ENCODE results near the gene CPA4. TPM values are rescaled to one million over a fixed set of nuclear protein-coding genes. Genes with fewer than 3 reads are reported as not detected.
A peak's percentile ranks its signal among the peaks of the same experiment; 100 is the strongest.

Gene CPA4
- total RNA-seq, 1 donor from 2014 or later, result not detected

GRCh38 chr7:130359276-130359857 is 66.4 kb downstream of the CPA4 start:
- DNase-seq (ENCODE audit: low spot score), result no peak
- H3K27me3 Mint-ChIP-seq (ENCODE audit: unreplicated experiment), result no peaks in the 10 kb centered on the region
- peaks cover 8% of the 10 kb centered on the region for H3K36me3 Mint-ChIP-seq (ENCODE audit: low read depth, unreplicated experiment)
- H3K4me3 Mint-ChIP-seq (ENCODE audit: unreplicated experiment), result no peak overlapping the region
- peaks cover 10% of the 10 kb centered on the region for H3K4me1 Mint-ChIP-seq (ENCODE audit: unreplicated experiment)
- H3K9me3 Mint-ChIP-seq (ENCODE audit: unreplicated experiment), result peaks cover 7% of the 10 kb centered on the region
- TF ChIP-seq, protein P1, sequence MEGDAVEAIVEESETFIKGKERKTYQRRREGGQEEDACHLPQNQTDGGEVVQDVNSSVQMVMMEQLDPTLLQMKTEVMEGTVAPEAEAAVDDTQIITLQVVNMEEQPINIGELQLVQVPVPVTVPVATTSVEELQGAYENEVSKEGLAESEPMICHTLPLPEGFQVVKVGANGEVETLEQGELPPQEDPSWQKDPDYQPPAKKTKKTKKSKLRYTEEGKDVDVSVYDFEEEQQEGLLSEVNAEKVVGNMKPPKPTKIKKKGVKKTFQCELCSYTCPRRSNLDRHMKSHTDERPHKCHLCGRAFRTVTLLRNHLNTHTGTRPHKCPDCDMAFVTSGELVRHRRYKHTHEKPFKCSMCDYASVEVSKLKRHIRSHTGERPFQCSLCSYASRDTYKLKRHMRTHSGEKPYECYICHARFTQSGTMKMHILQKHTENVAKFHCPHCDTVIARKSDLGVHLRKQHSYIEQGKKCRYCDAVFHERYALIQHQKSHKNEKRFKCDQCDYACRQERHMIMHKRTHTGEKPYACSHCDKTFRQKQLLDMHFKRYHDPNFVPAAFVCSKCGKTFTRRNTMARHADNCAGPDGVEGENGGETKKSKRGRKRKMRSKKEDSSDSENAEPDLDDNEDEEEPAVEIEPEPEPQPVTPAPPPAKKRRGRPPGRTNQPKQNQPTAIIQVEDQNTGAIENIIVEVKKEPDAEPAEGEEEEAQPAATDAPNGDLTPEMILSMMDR (IDR thresholded peaks at IDR 0.05; ENCODE audit: unreplicated experiment), result no peak
- H3K27ac Mint-ChIP-seq (ENCODE audit: unreplicated experiment), result no peak overlapping the region

GRCh38 chr7:130360518-130360917 is 67.6 kb downstream of the CPA4 start:
- Mint-ChIP-seq H3K27ac (ENCODE audit: unreplicated experiment) (peak overlapping the region; percentile 15), H3K27me3 (ENCODE audit: unreplicated experiment) (no peaks in the 10 kb centered on the region), H3K4me3 (ENCODE audit: unreplicated experiment) (no peak overlapping the region), H3K36me3 (ENCODE audit: low read depth, unreplicated experiment) (peaks cover 8% of the 10 kb centered on the region), H3K9me3 (ENCODE audit: unreplicated experiment) (peaks cover 7% of the 10 kb centered on the region), H3K4me1 (ENCODE audit: unreplicated experiment) (peaks cover 10% of the 10 kb centered on the region)
- DNase-seq (ENCODE audit: low spot score), result no peak
- TF ChIP-seq, protein P1 (IDR thresholded peaks at IDR 0.05; ENCODE audit: unreplicated experiment), result no peak

DNA sequence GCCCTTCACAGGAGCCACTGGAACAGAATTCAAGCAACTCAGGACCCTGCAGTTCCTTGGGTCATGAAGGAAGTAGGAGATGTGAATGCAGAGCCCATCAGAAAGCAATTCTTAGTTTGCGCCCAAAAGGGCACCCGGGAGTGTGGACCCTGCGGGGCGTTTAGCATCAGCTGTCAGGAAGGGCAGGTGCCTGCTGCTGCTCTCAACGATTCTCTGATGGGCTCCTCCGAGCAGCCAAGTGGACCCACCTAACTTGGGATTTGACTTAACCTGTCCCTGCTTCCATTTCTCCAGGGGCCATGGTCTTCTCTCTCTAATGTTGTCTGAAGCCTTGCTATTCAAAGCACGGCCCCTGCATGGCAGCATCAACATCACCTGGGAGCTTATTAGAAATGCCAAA is 68.7 kb downstream of the CPA4 start:
- no peak overlapping the region for H3K4me3 Mint-ChIP-seq (ENCODE audit: unreplicated experiment)
- no peak overlapping the region for H3K27ac Mint-ChIP-seq (ENCODE audit: unreplicated experiment)
- TF ChIP-seq, protein P1 (IDR thresholded peaks at IDR 0.05; ENCODE audit: unreplicated experiment), result no peak
- no peaks in the 10 kb centered on the region for H3K27me3 Mint-ChIP-seq (ENCODE audit: unreplicated experiment)
- DNase-seq (ENCODE audit: low spot score), result no peak
- H3K4me1 Mint-ChIP-seq (ENCODE audit: unreplicated experiment), result peaks cover 4% of the 10 kb centered on the region
- peaks cover 7% of the 10 kb centered on the region for H3K9me3 Mint-ChIP-seq (ENCODE audit: unreplicated experiment)
- H3K36me3 Mint-ChIP-seq (ENCODE audit: low read depth, unreplicated experiment), result peaks cover 8% of the 10 kb centered on the region

- Mint-ChIP-seq H3K27me3 (ENCODE audit: unreplicated experiment) (no peaks in the 10 kb centered on the region), H3K9me3 (ENCODE audit: unreplicated experiment) (peaks cover 7% of the 10 kb centered on the region), H3K36me3 (ENCODE audit: low read depth, unreplicated experiment) (peaks cover 8% of the 10 kb centered on the region), H3K27ac (ENCODE audit: unreplicated experiment) (no peak overlapping the region), H3K4me3 (ENCODE audit: unreplicated experiment) (no peak overlapping the region), H3K4me1 (ENCODE audit: unreplicated experiment) (no peaks in the 10 kb centered on the region)
- TF ChIP-seq, protein P1 (IDR thresholded peaks at IDR 0.05; ENCODE audit: unreplicated experiment), result no peak
- DNase-seq (ENCODE audit: low spot score), result no peak
Measured at GRCh38 chr7:130362251-130362816, 69.4 kb downstream of the CPA4 start.

DNA sequence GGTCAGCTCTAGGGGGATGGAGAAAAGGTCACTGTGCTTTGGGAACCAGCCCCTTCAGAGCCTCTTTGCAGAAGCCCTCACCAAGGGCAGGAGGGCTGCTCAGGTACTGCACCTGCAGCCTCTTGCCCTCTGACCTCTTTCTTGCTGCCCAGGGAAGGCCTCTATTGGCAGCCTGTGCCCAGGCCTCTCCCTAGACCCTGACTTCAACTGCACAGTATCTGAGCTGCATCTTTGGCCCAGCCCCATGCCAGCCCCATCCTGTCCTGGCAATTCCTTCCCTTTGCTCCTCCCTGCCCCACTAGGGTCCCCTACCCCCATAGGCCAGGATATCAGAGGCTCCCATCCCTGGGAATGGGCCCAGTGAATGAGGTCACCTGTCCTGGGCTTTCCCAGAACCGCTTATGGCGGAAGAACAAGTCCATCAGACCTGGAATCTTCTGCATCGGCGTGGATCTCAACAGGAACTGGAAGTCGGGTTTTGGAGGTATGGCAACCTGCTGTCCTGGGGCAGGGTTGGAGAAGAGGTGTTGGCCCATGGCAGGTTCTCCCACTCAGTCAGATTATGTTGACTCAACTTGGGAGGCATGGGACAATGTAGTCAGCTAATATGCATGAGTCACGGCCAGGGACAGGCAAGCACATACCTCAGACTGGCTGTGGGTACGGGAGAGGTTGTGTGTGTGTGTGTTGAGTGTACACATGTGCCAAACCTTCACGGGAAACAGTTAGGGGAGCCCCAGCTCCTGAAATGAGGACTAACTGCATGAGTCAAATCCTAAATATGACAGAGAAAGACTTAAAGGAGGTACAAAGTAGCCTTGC is 70.3 kb downstream of the CPA4 start:
- TF ChIP-seq, protein P1 (IDR thresholded peaks at IDR 0.05; ENCODE audit: unreplicated experiment), result no peak
- no peak overlapping the region for H3K27ac Mint-ChIP-seq (ENCODE audit: unreplicated experiment)
- H3K36me3 Mint-ChIP-seq (ENCODE audit: low read depth, unreplicated experiment), result peaks cover 8% of the 10 kb centered on the region
- no peaks in the 10 kb centered on the region for H3K4me1 Mint-ChIP-seq (ENCODE audit: unreplicated experiment)
- peaks cover 7% of the 10 kb centered on the region for H3K9me3 Mint-ChIP-seq (ENCODE audit: unreplicated experiment)
- H3K27me3 Mint-ChIP-seq (ENCODE audit: unreplicated experiment), result no peaks in the 10 kb centered on the region
- no peak overlapping the region for H3K4me3 Mint-ChIP-seq (ENCODE audit: unreplicated experiment)
- no peak for DNase-seq (ENCODE audit: low spot score)
